ENCODE results near the gene MAST4. TPM values are rescaled to one million over a fixed set of nuclear protein-coding genes. Genes with fewer than 3 reads are reported as not detected.

Gene MAST4
- polyA plus RNA-seq, 1 donor (not counting 4 experiments of a cell fraction or from before 2014, with no cell fraction given): 19.8 TPM

GRCh38 chr5:66932457-66932856, 336.3 kb downstream of the MAST4 start:
- Histone ChIP-seq H3K4me3 (ENCODE audit: control insufficient read depth in 2 of 3, extremely low read depth in 1 of 3, insufficient read depth in 2 of 3, low read depth in 1 of 3, low read length in 3 of 3) (no peak overlapping the region), H3K9ac (ENCODE audit: control insufficient read depth, extremely low read depth, insufficient read depth, low read length) (no peak overlapping the region), H3K4me1 (ENCODE audit: control insufficient read depth, extremely low read depth, insufficient read depth, low read length) (peaks cover 12% of the 10 kb centered on the region), H3K9me1 (ENCODE audit: control insufficient read depth, extremely low read depth, insufficient read depth, low read length) (no peaks in the 10 kb centered on the region), H2AFZ (ENCODE audit: control insufficient read depth, low read length) (no peak overlapping the region), H3K27me3 (ENCODE audit: control insufficient read depth, extremely low read depth, insufficient read depth, low read length) (no peaks in the 10 kb centered on the region), H3K27ac (ENCODE audit: control insufficient read depth, insufficient read depth, low read length) (no peak overlapping the region), H3K79me2 (ENCODE audit: control insufficient read depth, insufficient read depth, low read length) (no peaks in the 10 kb centered on the region), H4K20me1 (ENCODE audit: control insufficient read depth, extremely low read depth, insufficient read depth, low read length) (no peaks in the 10 kb centered on the region), H3K9me3 (ENCODE audit: control insufficient read depth, low read depth, low read length) (no peaks in the 10 kb centered on the region), H3K36me3 (ENCODE audit: control insufficient read depth in 2 of 2, extremely low read depth in 1 of 2, insufficient read depth in 2 of 2, low read length in 2 of 2) (no peaks in the 10 kb centered on the region), H3K4me2 (ENCODE audit: control insufficient read depth, extremely low read depth, insufficient read depth, low read depth, low read length) (no peak overlapping the region)
- no peak for DNase-seq (ENCODE audit: low read depth, low spot score)
- no peak for TF ChIP-seq EZH2 (IDR thresholded peaks at IDR 0.05; ENCODE audit: low read length)
- no peak for TF ChIP-seq CTCF (optimal IDR thresholded peaks at IDR 0.05 in 1 of 3, IDR thresholded peaks at IDR 0.05 in 1 of 3, conservative IDR thresholded peaks at IDR 0.05 in 1 of 3; ENCODE audit: extremely low read depth in 1 of 3, insufficient read depth in 2 of 3, low read length in 3 of 3)
- no peak for FAIRE-seq
- dilution Hi-C loops (cut with MboI; ENCODE audit: extremely low pct_ligation_motif_present, low sequenced_read_pairs): no loop called here

- Histone ChIP-seq H3K9me1 (ENCODE audit: control insufficient read depth, extremely low read depth, insufficient read depth, low read length) (no peaks in the 10 kb centered on the region), H3K27me3 (ENCODE audit: control insufficient read depth, extremely low read depth, insufficient read depth, low read length) (no peaks in the 10 kb centered on the region), H3K4me3 (ENCODE audit: control insufficient read depth in 2 of 3, extremely low read depth in 1 of 3, insufficient read depth in 2 of 3, low read depth in 1 of 3, low read length in 3 of 3) (no peak overlapping the region), H3K4me2 (ENCODE audit: control insufficient read depth, extremely low read depth, insufficient read depth, low read depth, low read length) (no peak overlapping the region), H3K27ac (ENCODE audit: control insufficient read depth, insufficient read depth, low read length) (peak overlapping the region; percentile 23), H3K4me1 (ENCODE audit: control insufficient read depth, extremely low read depth, insufficient read depth, low read length) (peaks cover 12% of the 10 kb centered on the region), H2AFZ (ENCODE audit: control insufficient read depth, low read length) (no peak overlapping the region), H3K9me3 (ENCODE audit: control insufficient read depth, low read depth, low read length) (no peaks in the 10 kb centered on the region), H3K9ac (ENCODE audit: control insufficient read depth, extremely low read depth, insufficient read depth, low read length) (no peak overlapping the region), H4K20me1 (ENCODE audit: control insufficient read depth, extremely low read depth, insufficient read depth, low read length) (no peaks in the 10 kb centered on the region), H3K36me3 (ENCODE audit: control insufficient read depth in 2 of 2, extremely low read depth in 1 of 2, insufficient read depth in 2 of 2, low read length in 2 of 2) (no peaks in the 10 kb centered on the region), H3K79me2 (ENCODE audit: control insufficient read depth, insufficient read depth, low read length) (no peaks in the 10 kb centered on the region)
- dilution Hi-C loops (cut with MboI; ENCODE audit: extremely low pct_ligation_motif_present, low sequenced_read_pairs): no loop called here
- no peak for FAIRE-seq
- peak; percentile 4 for DNase-seq (ENCODE audit: low read depth, low spot score)
- TF ChIP-seq CTCF (optimal IDR thresholded peaks at IDR 0.05 in 1 of 3, IDR thresholded peaks at IDR 0.05 in 1 of 3, conservative IDR thresholded peaks at IDR 0.05 in 1 of 3; ENCODE audit: extremely low read depth in 1 of 3, insufficient read depth in 2 of 3, low read length in 3 of 3) (no peak), EZH2 (IDR thresholded peaks at IDR 0.05; ENCODE audit: low read length) (no peak)
Measured at GRCh38 chr5:66933066-66933465, 336.9 kb downstream of the MAST4 start.

Data from keratinocyte (primary cell).